ENCODE results near the gene C2orf78. TPM values are rescaled to one million over a fixed set of nuclear protein-coding genes. Genes with fewer than 3 reads are reported as not detected.
A peak's percentile ranks its signal among the peaks of the same experiment; 100 is the strongest.
"Not testable (repeated sequence)": the region's sequence is repeated elsewhere in the genome, so short reads cannot be mapped to it uniquely, and the experiment has no call there.

C2orf78 gene
- total RNA-seq, 6 experiments from 2014 or later, result 0.07 TPM; not detected in 5

DNA sequence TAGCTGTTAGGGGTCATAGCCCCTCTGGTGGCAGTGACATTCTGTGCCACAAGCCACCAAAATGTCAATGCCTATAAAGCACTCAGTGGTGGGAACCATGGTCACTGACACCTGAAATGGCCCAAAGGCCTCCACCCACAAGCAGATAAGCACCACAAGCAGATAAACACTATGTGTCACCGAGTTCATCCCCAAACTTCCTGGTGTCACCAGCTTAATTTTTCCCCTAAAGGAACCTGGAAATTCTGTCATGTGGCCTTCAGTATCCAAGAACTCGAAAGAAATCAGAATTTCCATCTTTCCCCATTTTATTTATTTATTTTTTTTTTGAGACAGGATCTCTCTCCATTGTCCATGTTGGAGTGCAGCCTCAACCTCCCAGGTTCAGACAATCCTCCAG lies 43.2 kb upstream of the C2orf78 start:
- no peak for TF ChIP-seq POLR2A (IDR thresholded peaks at IDR 0.05)
- TF ChIP-seq, protein P1, sequence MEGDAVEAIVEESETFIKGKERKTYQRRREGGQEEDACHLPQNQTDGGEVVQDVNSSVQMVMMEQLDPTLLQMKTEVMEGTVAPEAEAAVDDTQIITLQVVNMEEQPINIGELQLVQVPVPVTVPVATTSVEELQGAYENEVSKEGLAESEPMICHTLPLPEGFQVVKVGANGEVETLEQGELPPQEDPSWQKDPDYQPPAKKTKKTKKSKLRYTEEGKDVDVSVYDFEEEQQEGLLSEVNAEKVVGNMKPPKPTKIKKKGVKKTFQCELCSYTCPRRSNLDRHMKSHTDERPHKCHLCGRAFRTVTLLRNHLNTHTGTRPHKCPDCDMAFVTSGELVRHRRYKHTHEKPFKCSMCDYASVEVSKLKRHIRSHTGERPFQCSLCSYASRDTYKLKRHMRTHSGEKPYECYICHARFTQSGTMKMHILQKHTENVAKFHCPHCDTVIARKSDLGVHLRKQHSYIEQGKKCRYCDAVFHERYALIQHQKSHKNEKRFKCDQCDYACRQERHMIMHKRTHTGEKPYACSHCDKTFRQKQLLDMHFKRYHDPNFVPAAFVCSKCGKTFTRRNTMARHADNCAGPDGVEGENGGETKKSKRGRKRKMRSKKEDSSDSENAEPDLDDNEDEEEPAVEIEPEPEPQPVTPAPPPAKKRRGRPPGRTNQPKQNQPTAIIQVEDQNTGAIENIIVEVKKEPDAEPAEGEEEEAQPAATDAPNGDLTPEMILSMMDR (IDR thresholded peaks at IDR 0.05), result no peak
- Histone ChIP-seq H3K27ac (no peak overlapping the region), H3K4me1 (peaks cover 0 to 13% (median 4%) of the 10 kb centered on the region in 4 donors), H3K36me3 (no peaks in the 10 kb centered on the region), H3K4me3 (no peak overlapping the region), H3K27me3 (no peaks in the 10 kb centered on the region), H3K9me3 (no peaks in the 10 kb centered on the region)
- no peak for ATAC-seq
- intact Hi-C loops (cut with DNase I), result no loop called here
- DNase-seq, result no peak
- 93% methylated on average over 2 of the region's 2 CpGs for WGBS (ENCODE audit: insufficient coverage, low coverage, low lambda C conversion rate, missing lambda C conversion rate)

DNA sequence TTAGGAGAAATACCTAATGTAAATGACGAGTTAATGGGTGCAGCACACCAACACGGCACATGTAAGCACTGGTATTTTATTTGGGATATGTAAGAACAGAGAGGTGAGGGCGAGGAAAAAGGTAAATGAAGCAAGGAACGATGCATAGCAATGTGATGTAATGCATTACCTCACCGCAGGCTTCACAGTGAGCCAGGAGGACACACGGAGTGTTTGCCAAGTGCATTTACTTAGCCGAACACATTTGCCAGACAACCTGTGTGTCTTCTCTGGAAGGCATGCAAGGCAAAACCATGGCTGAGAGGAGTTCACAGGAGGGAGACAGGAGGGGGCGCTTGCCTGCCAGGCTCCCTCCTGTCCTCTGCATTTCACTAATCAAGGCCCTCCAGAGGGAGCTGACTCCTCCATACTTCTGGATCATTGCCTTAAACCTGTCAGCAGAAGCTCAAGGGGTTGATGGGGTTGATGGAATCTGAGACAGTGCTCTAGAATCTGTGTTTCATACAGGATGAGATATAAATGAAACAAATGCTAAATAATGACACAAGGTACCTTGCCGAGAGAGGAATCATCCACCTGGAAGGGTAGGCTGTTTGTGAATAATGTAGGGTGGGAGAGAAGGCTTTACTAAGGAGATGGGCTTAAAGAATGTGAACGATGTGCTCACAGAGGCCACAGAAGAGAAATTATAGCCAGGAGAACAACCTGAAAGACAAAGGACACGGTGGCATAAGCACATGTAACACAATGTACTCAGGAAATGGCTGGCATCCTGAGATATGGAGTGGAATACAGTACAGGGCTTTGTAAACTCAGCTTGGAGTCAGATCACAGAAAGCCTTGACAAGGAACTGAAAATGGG lies 37.7 kb upstream of the C2orf78 start:
- no peak overlapping the region for H3K4me3 ChIP-seq
- intact Hi-C loops (cut with DNase I), result no loop called here
- ATAC-seq (no peak), DNase-seq (no peak)
- 89% methylated on average over 10 of the region's 11 CpGs for WGBS (ENCODE audit: insufficient coverage, low coverage, low lambda C conversion rate, missing lambda C conversion rate)
- H3K4me1 ChIP-seq, result no peaks in the 10 kb centered on the region
- no peaks in the 10 kb centered on the region for H3K27me3 ChIP-seq
- no peak overlapping the region for H3K27ac ChIP-seq
- no peak for TF ChIP-seq POLR2A (IDR thresholded peaks at IDR 0.05)
- TF ChIP-seq, protein P1 (IDR thresholded peaks at IDR 0.05), result no peak
- H3K9me3 ChIP-seq, result no peaks in the 10 kb centered on the region
- H3K36me3 ChIP-seq, result peaks cover 0 to 10% (median 0%) of the 10 kb centered on the region in 4 donors

DNA sequence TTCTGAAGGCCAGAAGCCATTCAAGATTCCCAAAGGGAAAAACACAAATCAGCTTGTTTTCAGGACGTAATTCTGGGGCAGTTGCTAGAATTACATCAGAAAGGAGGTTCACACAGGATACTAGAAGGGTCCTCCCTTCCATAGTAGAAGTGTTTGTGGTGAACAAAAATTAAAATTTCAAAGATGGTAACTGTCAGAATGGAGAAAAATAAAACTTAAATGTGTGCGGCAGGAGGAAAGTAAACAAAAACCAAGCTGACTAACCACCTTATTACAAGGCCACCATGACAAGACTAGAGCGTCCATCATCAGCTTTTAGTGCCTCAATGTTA lies 37.1 kb upstream of the C2orf78 start:
- 94% methylated on average over 3 of the region's 3 CpGs for WGBS (ENCODE audit: insufficient coverage, low coverage, low lambda C conversion rate, missing lambda C conversion rate)
- intact Hi-C loops (cut with DNase I), result no loop called here
- Histone ChIP-seq H3K9me3 (no peaks in the 10 kb centered on the region), H3K27ac (no peak overlapping the region), H3K36me3 (peaks cover 0 to 11% (median 0%) of the 10 kb centered on the region in 4 donors), H3K27me3 (no peaks in the 10 kb centered on the region), H3K4me1 (no peaks in the 10 kb centered on the region), H3K4me3 (no peak overlapping the region)
- TF ChIP-seq, protein P1 (IDR thresholded peaks at IDR 0.05), result no peak
- no peak for TF ChIP-seq POLR2A (IDR thresholded peaks at IDR 0.05)
- DNase-seq, result no peak
- no peak for ATAC-seq

DNA sequence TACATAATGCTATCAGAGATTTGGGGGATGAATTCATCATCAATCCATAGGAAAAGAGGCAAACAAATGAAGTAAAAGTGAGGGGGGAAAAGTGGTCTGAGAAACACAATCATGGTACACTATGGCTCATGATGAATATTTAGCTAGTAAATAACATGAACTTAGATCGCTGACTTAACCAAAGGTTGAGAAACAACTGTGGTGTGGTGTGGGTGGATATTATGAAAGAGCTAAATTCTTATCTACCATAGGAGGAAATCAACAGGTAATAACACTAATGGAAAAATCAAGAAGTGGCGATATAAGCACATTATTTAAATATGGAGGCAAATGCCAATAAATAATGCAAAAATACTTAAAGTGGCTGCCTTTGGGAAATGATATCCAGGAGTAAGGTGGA lies 34.7 kb upstream of the C2orf78 start:
- ATAC-seq (peak in 1 of 4 donors; percentile 97), DNase-seq (no peak)
- Histone ChIP-seq H3K27me3 (no peaks in the 10 kb centered on the region), H3K36me3 (peaks cover 0 to 17% (median 0%) of the 10 kb centered on the region in 4 donors), H3K4me1 (no peaks in the 10 kb centered on the region), H3K27ac (no peak overlapping the region), H3K4me3 (no peak overlapping the region), H3K9me3 (no peaks in the 10 kb centered on the region)
- 34% methylated on average over 2 of the region's 2 CpGs for WGBS (ENCODE audit: insufficient coverage, low coverage, low lambda C conversion rate, missing lambda C conversion rate)
- intact Hi-C loops (cut with DNase I), result no loop called here
- no peak for TF ChIP-seq POLR2A (IDR thresholded peaks at IDR 0.05)
- TF ChIP-seq, protein P1 (IDR thresholded peaks at IDR 0.05), result no peak

DNA sequence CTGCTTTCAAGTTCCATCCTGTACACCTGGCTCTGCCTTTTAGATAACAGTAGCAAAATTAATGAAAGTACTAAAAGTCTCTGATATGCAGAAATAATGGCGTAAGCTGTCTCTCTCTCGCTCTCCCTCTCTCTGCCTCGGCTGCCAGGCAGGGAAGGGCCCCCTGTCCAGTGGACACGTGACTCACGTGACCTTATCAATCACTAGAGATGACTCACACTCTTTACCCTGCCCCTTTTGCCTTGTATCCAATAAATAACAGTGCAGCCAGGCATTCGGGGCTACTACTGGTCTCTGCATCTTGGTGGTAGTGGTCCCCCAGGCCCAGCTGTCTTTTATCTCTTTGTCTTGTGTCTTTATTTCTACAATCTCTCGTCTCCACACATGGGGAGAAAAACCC lies 29.7 kb upstream of the C2orf78 start:
- H3K27ac ChIP-seq; H3K9me3 ChIP-seq; H3K4me1 ChIP-seq; H3K4me3 ChIP-seq; DNase-seq; H3K27me3 ChIP-seq; ATAC-seq; intact Hi-C loops (cut with DNase I); H3K36me3 ChIP-seq: not testable (repeated sequence)
- WGBS (ENCODE audit: insufficient coverage, low coverage, low lambda C conversion rate, missing lambda C conversion rate), result 83% methylated on average over 7 of the region's 7 CpGs

Measured in right lobe of liver (tissue), 6 donors.